Glomerular visceral epithelial cell (primary cell): ENCODE data around the gene MXD1.

Experiments
- DNase-seq: peaks from one replicate; pipeline ENCODE4 v3.0.0-alpha.2; 2016; ENCODE audit errors: extremely low spot score

MXD1 gene

DNA sequence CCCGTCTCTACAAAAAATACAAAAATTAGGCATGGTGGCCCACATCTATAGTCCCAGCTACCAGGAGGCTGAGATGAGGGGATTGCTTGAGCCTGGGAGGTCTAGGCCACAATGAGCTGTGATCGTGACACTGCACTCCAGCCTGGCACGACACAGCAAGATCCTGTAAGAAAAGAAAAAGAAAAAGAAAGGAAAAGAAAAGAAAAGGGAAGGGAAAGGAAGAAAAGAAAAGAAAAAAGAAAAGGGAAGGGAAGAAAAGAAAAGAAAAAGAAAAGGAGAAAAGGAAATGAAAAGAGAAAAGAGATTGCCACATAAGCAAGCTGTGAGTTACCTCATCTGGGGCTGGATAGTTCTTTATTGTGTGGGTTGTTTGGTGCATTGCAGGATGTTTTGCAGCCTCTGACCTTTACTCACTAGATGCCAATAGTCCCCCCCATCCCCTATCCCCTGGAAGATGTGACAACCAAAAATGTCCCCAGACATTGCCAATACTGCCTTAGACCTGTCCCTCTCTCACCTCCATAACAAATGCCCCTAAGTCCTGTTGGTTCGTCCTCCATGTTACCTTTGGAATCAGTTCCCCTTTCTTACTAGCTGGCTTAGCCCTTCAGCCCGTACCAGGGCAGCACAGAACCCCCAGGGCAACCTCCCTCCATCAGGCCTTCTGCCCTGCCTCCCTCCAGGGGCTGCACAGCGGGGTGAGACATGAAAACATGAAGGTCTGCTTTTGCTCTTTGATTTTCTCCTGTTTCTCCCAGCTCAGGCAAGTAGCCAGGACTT, 37.6 kb downstream of the MXD1 start:
- DNase-seq: no peak

DNA sequence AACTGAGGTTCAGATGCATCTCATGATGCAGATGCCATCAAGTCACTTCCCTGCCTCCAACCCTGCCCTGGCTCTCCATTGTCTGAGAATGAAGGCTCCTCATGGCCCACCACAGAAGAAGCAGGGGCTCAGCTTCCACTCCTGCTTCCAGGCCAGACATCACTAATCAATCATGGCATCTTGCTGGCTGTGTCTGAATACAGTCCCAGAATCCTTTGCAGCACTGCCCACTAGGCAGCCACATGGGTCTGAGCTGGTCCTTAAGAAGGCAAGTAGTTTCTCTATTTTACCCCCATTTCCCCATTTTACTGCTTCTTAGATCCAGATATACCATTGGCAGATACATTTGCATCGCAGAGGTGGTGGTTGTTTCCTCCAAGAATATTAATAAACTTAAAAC, 39.2 kb downstream of the MXD1 start:
- no peak for DNase-seq

DNA sequence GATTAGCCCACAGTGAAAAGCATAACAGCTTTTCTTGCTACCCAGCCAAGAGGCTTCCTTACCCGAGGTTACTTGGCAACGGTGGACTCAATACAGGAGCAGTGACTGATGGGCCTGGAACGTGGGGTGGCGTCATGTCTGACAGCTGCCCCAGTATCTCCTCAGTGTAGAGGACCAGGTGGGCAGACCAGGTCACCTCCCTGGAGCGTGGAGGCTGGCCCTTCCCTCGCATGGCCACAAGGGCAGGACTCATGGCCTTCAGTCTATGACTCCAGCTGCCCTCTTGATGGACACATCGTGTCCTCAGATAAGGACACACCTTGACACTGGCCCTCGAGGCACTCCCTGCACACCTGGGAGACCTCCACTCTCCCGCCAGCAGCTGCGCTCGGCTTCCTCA, 40.1 kb downstream of the MXD1 start:
- no peak for DNase-seq

DNA sequence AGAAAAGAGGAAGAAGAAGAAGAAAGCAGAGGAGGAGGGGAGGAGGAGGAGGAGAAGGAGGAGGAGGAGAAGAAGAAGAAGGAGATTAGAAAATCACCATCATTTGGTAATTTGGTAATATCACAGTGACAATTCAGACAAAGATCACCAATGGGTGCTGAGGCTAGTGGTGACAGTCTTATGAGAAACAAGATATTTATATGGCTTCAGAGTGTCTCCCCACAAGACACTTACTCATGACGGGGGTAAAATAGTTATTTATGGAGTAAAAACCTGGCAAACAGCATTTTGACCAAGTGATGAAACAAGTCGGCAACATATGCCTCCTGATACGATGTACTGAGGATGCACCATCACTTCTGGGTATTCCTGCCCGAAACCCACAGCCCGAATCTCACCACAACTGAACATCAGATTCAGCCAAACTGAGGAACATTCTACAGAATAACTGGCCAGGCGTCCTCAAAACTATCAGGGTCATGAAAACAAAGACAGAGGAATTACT, 41.6 kb downstream of the MXD1 start:
- no peak for DNase-seq

DNA sequence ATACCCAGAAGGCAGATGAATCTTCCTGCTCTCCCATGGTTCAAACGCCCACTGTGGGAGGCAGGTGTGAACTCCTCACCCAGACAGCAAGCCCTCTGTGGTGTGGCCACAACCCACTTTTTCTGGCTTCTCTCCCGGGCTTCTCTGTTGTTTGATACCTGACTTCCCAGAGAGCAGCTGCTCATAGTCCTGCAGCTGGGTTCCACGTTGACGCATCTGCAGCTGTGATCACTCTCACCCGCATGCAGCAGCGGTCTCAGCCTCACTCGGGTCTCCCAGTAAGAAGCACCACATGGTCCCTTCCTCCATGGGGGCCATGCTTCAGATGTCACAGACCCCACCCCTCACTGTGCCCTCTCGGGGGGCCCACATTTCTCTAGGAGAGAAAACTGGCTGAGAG, 43.1 kb downstream of the MXD1 start:
- no peak for DNase-seq

DNA sequence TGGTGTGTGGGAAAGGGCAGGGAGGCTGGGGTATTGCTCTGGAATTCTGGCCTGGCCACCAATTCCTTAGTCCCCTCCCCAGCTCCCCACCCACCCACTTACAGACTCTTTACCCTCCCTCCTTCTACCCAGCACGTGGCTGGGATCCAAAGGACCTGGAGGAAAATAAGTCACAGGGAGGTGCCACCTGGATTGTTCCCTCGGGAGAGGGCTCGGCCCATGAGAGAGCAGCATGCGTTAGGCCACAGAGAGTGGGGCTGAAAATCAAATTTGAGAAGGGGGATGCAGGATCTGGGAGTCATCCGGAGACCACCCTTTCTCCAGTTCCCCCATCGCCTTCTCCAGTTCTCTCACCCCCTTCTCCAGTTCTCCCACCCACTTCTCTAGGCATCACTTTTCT, 43.6 kb downstream of the MXD1 start:
- DNase-seq: no peak

DNA sequence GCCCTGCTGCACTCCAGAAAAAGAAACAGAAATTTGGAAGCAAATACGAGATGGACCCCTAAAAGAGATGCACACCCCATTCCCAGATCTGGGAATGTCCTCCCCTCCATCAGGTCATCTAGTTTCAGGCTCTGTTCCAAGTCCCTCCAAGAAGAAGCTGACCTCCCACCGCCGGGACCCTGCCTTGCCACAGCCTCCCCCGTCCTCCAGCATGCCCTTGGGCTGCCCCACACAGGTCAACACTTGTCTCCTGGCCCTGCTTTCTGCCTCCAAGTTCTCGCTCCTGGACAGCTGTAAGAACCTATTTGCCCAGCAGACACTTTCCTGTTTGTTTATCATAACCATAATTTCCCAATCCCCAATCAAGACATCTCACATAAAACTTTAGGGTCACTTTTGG, 44.5 kb downstream of the MXD1 start:
- no peak for DNase-seq

DNA sequence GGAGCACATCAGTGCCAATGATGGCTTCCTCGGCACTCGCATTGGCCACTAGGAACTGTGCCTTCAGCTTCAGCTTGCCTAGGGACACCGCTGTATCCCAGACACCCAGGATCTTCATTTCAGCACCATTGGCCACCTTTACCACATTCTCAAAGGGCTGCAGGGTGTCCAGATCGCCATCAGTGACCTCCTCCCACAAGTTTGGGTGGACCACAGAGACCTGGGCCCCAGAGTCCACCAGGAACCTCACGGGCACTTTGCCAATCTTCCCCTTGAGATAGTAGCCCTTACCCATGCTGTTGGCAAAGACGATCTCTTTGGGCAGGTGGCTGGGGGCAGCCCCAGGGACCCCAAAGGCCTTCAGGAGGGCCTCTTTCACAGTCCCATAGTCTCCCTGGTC, 45.9 kb downstream of the MXD1 start:
- no peak for DNase-seq

DNA sequence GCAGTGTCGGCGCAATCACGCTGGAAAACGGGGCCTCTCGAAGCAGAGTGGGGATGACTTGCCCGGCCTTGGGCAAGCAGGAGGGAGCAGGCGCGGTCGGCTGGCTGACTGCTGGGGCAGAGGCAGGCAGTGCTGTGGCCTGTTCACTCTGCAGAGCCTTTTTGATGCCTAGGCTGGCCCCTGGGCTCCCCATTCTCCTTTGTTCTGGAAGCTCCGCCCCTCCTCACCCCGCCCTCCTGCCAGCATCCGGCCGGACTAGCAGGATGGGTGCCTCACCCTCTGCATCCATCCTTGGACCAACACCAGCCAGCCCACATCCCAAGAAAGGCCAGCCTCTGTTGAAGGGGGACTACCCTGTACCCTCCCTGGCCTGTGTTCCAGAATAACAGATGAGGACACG, 46.6 kb downstream of the MXD1 start, which contains the start of gene ASPRV1:
Gene ASPRV1, minus strand, starts transcription at position 136 of the 400 bp plus-strand sequence. CDS start 195 bp downstream, outside the sequence.
- no peak for DNase-seq

DNA sequence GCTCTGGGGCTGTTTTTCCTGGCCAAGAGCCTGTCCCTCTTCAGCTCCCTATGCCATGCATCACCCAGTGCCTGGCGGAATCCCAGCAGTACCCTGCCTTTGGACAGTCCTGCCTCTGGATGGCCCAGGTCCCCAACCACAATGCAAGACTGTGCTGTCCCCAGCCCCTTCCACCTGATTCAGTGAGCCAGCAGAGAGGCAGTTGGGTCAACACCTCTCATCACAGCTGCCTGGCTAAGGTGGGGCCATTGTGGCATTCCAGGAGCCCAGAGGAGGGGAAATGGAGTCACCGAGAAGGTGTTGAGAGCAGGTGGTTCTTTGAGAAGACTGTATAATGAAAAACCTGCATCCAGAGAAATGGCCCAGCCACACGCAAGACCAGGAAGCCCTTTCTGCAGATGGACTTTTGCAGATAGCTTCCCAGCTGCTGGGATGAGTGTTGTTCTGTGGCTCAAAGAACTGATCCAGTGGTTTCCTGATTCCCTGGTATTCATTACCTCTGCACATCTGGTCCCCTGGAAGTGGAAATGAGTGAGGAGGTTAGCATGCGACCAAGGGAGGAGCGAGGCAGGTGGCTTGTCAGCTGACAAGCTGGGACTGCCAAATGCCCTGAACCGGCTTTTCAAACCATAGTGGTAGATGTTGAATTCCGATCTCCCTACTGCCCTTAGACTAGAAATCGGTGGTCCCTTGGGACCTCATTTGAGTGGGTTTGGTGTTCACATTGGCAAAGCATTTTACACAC, 48.2 kb downstream of the MXD1 start:
- no peak for DNase-seq

DNA sequence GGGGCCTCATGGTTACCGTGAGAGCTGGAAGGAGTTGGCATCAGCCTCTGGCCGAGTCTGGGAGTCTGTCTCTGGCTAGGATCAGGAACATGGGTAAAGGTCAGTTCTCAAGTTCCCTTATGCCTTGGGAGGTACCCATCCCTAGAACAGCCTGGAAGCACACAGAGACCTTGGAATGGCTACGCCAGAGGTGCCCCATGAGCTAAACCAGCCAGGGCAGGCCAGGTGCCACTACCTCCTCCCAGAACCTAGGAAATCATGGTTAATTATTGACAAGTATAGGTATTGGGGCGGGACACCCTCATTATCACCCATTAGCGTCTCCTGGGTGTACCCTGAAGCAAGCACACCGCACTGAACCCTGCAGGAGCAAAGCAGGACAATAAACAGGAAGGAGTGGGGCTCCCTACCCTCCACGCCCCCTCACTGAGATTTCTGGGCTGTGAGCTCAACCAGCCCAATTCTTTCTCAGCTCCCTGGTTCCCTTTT, 49.5 kb downstream of the MXD1 start:
- no peak for DNase-seq

DNA sequence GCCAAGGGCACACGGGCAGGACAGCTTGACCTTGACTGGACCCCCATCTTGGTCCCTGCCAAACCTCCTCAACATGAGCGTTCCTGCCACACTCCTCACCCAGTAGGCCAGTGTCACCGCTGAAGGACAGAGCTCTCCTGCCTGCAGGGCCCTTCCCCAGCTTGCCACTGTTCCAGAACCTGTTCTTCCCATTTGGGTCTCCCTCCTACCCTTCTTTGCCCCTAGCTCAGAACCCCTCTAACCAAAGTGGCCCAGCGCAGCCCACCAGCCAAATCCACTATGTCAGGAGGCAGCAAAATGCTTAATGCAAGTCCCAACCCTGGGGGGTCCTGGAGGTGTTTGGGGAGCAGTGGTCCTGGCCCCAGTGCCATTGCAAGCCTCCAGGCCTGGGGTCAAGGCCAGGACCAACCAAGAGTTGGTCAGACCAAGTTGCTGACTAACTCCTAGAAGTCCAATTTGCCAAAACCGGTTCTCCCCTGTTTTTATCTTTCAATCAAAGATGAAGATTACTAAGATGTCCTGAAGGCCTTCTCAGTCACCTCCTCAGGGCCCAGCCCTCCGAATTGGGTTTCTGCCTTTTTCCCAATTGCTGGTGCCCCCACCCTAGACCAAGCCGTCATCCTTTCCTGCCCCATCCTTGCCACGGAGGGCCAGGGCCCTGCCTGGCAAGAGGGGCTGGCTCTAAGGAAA, 51.0 kb downstream of the MXD1 start:
- DNase-seq: no peak

DNA sequence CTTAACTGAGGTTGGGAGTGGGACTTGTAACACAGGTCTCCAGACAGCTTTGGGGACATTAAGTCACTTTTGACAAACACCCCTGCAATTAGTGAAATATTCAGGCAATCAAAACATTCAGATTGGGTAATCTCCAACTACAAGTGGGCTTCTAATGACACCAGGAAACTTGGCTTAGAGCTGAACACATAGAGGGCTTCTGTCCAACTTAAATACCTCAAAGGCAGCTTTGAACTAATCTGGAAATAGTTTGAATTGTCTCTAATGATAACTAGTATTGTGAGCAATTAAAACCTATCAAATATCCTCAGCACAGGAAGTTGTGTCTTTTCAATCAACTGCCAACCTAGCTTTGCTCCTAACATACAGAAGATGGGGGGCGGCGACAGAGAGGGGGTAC, 51.6 kb downstream of the MXD1 start:
- no peak for DNase-seq

DNA sequence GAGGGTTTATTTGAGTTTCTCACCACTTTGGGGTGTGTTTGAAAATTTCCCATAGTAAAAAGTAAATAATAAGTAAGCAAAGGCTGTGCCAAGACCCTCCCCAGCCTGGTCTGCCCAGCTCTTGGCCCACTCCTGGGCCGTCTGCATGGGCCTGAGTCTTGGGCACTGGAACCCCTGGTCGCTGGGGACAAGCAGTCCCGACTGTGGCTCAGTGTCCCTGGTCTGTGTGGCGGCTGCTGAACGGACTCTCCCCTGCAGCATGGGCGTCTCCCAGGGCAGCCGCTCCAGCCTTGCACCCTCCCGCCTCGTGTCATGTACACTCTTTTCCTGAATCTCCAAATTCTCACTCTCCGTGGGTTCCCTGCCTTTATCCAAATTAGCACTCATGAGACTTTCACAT, 53.7 kb downstream of the MXD1 start:
- no peak for DNase-seq

DNA sequence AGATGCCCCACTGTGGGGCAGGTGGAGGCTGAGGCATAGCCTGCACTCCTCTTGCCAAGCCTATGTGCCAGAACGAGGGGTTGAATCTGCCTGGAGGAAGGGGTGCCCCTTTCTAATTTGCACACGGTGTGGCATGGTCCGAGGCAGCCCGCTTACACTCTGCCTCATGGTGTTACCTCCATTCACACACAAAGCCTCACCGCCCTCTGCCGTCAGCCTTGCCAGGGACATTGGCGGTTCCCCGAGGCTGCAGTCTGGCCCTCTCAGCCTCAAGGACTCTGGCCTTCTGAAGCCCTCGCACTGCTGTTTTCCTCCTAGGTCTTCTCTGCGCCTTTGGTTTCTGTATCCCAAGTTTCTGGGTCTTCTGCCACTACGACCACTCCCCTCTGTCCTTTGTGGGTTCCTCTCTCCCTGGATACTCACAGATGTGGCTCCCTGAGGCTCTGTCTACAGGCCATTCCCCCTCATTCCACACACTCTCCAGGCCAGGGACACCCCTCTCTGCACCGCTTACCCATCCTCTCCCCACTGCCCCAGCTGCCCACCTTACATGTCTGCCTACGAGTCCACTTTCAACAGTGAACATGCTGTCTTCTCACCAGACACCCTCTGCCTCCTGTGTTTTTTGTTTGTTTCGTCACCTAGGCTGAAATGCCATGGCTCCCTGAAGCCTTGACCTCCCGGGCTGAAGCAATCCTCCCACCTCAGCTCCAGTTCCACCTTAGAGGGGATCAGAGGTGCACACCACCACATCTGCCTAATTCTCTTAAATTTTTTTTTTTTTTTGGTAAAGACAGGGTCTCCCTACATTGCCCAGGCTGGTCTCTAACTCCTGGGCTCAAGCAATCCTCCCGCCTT, 54.4 kb downstream of the MXD1 start:
- no peak for DNase-seq

DNA sequence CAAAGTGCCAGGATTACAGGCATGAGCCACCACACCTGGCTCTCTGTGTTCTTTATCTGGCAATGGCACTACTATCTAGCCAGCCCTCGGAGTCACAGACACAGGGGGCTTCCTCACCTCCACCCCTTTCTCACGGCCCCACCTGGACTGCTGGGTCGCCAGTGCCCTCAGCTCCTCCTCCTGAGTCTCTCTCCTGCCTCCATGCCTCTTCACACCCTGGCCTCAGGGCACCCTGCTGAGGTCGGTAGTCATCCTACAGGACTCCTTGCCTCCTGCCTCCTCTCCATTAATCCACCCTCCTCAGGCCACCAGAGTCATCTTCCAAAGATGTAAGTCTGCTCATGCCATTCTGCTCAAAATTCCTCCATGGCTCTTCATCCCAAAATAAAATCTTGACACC, 55.1 kb downstream of the MXD1 start:
- no peak for DNase-seq

DNA sequence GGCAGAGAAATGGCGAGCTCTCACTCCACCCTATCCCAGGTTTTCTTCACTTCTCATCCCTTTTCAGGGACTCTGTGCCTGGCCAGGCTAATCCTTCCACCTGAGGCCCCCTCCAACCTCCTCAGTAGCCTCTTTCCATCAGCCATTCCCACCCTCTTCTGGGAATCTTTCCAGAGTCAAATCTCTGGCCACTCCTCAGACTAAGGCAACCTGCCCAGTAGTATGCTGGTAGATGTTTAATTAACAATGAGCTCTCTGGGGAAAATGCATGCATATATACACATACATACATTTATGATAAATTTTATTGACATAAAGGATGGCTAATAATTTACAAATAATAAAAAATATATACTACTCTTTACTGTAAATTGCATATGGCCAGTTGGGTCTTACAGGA, 57.9 kb downstream of the MXD1 start:
- DNase-seq: no peak

DNA sequence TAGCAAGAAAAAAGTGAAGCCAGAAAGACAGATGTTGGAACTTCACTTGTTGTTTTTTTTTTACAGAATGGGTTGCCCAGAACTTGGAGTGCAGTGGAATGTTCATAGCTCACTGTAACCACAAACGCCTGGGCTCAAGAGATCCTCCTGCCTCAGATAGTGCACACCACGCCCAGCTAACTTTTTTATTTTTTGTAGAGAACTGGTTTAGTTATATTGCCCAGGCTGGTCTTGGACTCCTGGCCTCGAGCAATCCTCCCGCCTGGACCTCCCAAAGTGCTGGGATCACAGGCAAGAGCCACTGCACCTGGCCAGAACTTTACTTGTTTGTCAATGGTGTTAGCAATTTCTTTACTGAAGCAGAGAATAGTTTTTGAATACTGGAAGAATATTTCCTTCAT, 58.4 kb downstream of the MXD1 start:
- peak; percentile 2 for DNase-seq

DNA sequence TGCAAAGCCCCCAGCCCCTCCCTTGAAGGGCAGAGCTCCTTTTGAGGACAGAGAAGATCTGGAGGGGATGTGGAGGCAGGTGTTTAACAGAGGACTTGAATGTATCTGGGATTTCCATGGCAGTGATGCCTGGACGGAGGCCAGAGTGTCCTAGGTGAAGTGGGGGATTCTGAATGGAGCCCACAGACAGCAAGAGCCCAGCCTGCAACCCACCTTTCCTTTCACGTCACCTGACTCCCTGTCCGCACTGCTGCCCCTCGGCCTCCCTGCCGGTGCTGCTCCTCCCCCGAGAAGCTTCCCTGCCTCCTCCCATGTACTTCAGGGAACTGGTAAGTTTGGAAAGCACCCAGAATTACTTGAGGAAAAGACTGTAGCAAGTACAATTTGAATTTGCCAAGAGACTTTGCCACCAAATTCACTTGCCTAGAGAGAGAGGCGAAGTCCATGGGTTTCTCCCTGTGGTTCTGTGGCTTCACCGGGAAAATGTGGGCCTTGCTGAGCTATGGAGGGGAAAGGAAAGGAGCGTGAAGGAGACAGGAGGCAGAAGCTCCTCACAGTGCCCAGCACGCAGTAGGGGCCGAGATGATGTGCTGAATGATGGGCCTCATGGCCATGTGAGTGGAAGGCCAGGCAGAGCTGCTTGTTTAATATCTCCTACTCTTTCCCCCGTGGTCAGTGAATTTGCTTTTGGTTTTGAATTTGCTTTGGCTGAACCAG, 60.4 kb downstream of the MXD1 start:
- DNase-seq: no peak

DNA sequence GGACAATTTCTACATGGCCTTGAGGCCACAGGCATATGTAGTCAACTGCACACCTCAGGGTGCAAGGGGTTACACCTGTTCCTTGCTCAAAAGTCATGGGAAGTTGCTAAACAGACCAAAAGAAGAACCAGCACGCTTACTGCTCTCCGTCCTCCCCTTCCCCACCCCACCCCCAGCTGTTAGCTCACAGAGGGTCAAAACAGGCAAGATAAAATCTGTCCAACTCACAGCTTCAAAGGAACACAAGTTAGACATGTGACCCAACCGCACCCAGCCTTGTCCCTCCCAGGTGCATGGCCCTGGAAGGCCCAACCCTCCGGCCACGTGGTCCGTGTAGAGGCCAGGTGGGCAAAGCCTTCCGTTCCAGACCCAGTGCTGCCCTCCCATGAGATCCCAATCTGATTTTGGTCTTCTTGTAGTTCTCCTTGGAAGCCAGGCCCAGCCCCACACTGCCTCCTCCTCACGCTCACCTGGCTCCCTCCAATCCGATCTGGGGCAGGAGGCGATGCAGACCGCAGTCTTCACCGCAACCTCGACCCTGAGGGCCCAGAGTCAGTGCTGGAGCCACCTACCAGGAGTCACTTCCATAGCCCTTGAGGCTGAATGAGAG, 61.0 kb downstream of the MXD1 start:
- no peak for DNase-seq
